ENCODE data around the gene VAMP2. TPM values are rescaled to one million over a fixed set of nuclear protein-coding genes. Genes with fewer than 3 reads are reported as not detected.
A peak's percentile ranks its signal among the peaks of the same experiment; 100 is the strongest.

The VAMP2 gene
- 100 to 1,000 TPM in 4 of 7 donors, 10 to 100 TPM in 3; 35.5 to 147 (median 118) TPM for total RNA-seq
- polyA plus RNA-seq = 100 to 1,000 TPM in 1 of 2 donors, 10 to 100 TPM in 1; 99.2 to 233 TPM
- long read RNA-seq, donor 1, transcript VAMP2-201 (5 exons, 2,153 nt) = major isoform, 45 of 109 reads
- long read RNA-seq, donor 1, transcript VAMP2-203 (4 exons, 557 nt) = minor isoform, 44 of 109 reads
- long read RNA-seq, donor 1, partial matches to known transcripts = 9 of 109 reads
- long read RNA-seq, donor 1, other reads (novel, unspliced or antisense) = 10 of 109 reads
- long read RNA-seq, donor 2, transcript VAMP2-201 (5 exons, 2,153 nt) = major isoform, 42 of 60 reads
- long read RNA-seq, donor 2, partial matches to known transcripts = 11 of 60 reads
- long read RNA-seq, donor 2, other reads (novel, unspliced or antisense) = 0 of 60 reads
- long read RNA-seq, donor 3, transcript VAMP2-201 (5 exons, 2,153 nt) = major isoform, 51 of 77 reads
- long read RNA-seq, donor 3, transcript VAMP2-203 (4 exons, 557 nt) = minor isoform, 7 of 77 reads
- long read RNA-seq, donor 3, partial matches to known transcripts = 10 of 77 reads
- long read RNA-seq, donor 3, other reads (novel, unspliced or antisense) = 9 of 77 reads

GRCh38 chr17:8162233-8162996 lies at the start of gene VAMP2:
VAMP2 (minus strand) TSS chr17:8162948; CDS start chr17:8162879, 69 bp downstream.
- 0 to 3% (median 1%) methylated on average over 13 to 75 of the region's 75 CpGs for WGBS, 3 donors
- Histone ChIP-seq H3K4me1 (ENCODE audit: insufficient read depth) (peaks cover 16% of the 10 kb centered on the region), H3K36me3 (no peaks in the 10 kb centered on the region)

GRCh38 chr17:8210761-8211458 lies 48.2 kb upstream of the VAMP2 start:
- H3K4me3 ChIP-seq = peak overlapping the region; percentile 60
- H3K36me3 ChIP-seq = no peaks in the 10 kb centered on the region
- H3K27me3 ChIP-seq = no peaks in the 10 kb centered on the region
- 7 to 16% (median 15%) methylated on average over 22 of the region's 22 CpGs for WGBS, 3 donors
- H3K27ac ChIP-seq = no peak overlapping the region
- no peak for TF ChIP-seq EP300 (IDR thresholded peaks at IDR 0.05)
- TF ChIP-seq, protein P1, sequence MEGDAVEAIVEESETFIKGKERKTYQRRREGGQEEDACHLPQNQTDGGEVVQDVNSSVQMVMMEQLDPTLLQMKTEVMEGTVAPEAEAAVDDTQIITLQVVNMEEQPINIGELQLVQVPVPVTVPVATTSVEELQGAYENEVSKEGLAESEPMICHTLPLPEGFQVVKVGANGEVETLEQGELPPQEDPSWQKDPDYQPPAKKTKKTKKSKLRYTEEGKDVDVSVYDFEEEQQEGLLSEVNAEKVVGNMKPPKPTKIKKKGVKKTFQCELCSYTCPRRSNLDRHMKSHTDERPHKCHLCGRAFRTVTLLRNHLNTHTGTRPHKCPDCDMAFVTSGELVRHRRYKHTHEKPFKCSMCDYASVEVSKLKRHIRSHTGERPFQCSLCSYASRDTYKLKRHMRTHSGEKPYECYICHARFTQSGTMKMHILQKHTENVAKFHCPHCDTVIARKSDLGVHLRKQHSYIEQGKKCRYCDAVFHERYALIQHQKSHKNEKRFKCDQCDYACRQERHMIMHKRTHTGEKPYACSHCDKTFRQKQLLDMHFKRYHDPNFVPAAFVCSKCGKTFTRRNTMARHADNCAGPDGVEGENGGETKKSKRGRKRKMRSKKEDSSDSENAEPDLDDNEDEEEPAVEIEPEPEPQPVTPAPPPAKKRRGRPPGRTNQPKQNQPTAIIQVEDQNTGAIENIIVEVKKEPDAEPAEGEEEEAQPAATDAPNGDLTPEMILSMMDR (IDR thresholded peaks at IDR 0.05) = no peak
- no peak for TF ChIP-seq POLR2A (IDR thresholded peaks at IDR 0.05)
- peaks cover 6% of the 10 kb centered on the region for H3K4me1 ChIP-seq (ENCODE audit: insufficient read depth)
- intact Hi-C loops (cut with DNase I) = no loop called here
- DNase-seq = no peak
- H3K9me3 ChIP-seq = no peaks in the 10 kb centered on the region

More at GRCh38 chr17:8162233-8162996, at the start of gene VAMP2:
- H3K9me3 ChIP-seq = no peaks in the 10 kb centered on the region
- DNase-seq = peak; percentile 83 to 93 (median 88)
- H3K27me3 ChIP-seq = no peaks in the 10 kb centered on the region
- H3K4me3 ChIP-seq = peak within 1 kb of the TSS; percentile 77
- intact Hi-C loops (cut with DNase I) = loop anchor here in 2 of 4 donors (2.0 kb wide), 2 partner anchors 40 to 56 kb away; no protein-coding TSS in a partner anchor
- TF ChIP-seq EP300 (IDR thresholded peaks at IDR 0.05) (no peak), POLR2A (IDR thresholded peaks at IDR 0.05) (peak; percentile 95)
- TF ChIP-seq, protein P1 (IDR thresholded peaks at IDR 0.05) = peak in 2 of 3 donors; percentile 17 to 23
- H3K27ac ChIP-seq = peak within 1 kb of the TSS; percentile 99 to 100

GRCh38 chr17:8209907-8210760 lies 47.4 kb upstream of the VAMP2 start, which contains the start of gene AURKB:
AURKB (minus strand) TSS chr17:8210575; CDS start chr17:8210224, 351 bp downstream.
- intact Hi-C loops (cut with DNase I) = no loop called here
- WGBS, 3 donors = 1 to 3% (median 2%) methylated on average over 46 of the region's 46 CpGs
- Histone ChIP-seq H3K27ac (no peak within 1 kb of the TSS), H3K4me3 (peak within 1 kb of the TSS; percentile 60), H3K27me3 (no peaks in the 10 kb centered on the region), H3K4me1 (ENCODE audit: insufficient read depth) (peaks cover 6% of the 10 kb centered on the region), H3K36me3 (no peaks in the 10 kb centered on the region), H3K9me3 (no peaks in the 10 kb centered on the region)
- TF ChIP-seq EP300 (IDR thresholded peaks at IDR 0.05) (no peak), POLR2A (IDR thresholded peaks at IDR 0.05) (no peak)
- TF ChIP-seq, protein P1 (IDR thresholded peaks at IDR 0.05) = no peak
- peak; percentile 91 to 97 (median 95) for DNase-seq

Data from ovary (tissue), 10 donors.